SK-N-MC (cell line): ENCODE measurements around the gene PREP.

Experiments
- DNase-seq: peaks from one replicate; pipeline ENCODE4 v3.0.0-alpha.2; 2011; ENCODE audit warnings: low read depth, low spot score
- H3K27ac ChIP-seq: fragments of 200-600 bp; sonication (generic); 2 replicates; pipeline ENCODE4 v1.5.1; 2016; ENCODE audit warnings: mixed run types
- H3K36me3 ChIP-seq: fragments of 200-600 bp; sonication (generic); 2 replicates; pipeline ENCODE4 v1.6.1; 2017; ENCODE audit warnings: antibody characterized with exemption, low read length, mixed read lengths; ENCODE audit not compliant: insufficient read depth
- H3K4me3 ChIP-seq: fragments of 200-600 bp; sonication (generic); 2 replicates; pipeline ENCODE4 v1.5.1; 2016
- H3K9ac ChIP-seq: fragments of 200-600 bp; sonication (generic); 2 replicates; pipeline ENCODE4 v1.8.0; 2017; ENCODE audit warnings: mixed run types, mixed read lengths; ENCODE audit not compliant: insufficient read length
- H3K9me3 ChIP-seq: fragments of 200-600 bp; sonication (generic); 2 replicates; pipeline ENCODE4 v1.6.1; 2017; ENCODE audit warnings: low read depth, mild to moderate bottlenecking, antibody characterized with exemption, low read length, moderate library complexity, mixed read lengths
- EZH2 ChIP-seq: fragments of 200-600 bp; sonication (generic); IDR thresholded peaks from one replicate; pipeline ENCODE4 v1.6.1; 2017; ENCODE audit warnings: antibody characterized with exemption
- FOXP2 ChIP-seq: optimal IDR thresholded peaks from 2 replicates; pipeline ENCODE3; 2011; ENCODE audit warnings: mild to moderate bottlenecking, moderate library complexity; ENCODE audit not compliant: insufficient read depth; ENCODE audit errors: extremely low read length, control extremely low read depth
- POLR2AphosphoS5 ChIP-seq: IDR thresholded peaks from 2 replicates; pipeline ENCODE4 v1.6.1; 2012; ENCODE audit warnings: mild to moderate bottlenecking, low read depth, low read length, borderline replicate concordance

Gene PREP

DNA sequence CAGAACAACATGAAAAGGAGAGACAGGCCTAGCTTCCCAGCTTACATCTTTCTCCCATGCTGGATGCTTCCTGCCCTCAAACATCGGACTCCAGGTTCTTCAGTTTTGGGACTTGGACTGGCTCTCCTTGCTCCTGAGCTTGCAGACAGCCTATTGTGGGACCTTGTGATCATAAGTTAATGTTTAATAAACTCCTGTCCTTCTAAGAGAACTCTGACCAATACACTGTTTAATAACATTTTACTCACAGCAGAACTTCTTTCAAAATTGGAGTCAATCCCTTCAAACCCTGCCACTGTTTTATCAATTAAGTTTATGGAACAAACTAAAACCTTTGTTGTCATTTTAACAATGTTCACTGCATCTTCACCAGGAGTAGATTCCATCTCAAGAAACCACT lies 111.4 kb downstream of the PREP start:
- Histone ChIP-seq H3K4me3 (no peak overlapping the region), H3K36me3 (no peaks in the 10 kb centered on the region), H3K9me3 (no peaks in the 10 kb centered on the region), H3K9ac (no peak overlapping the region), H3K27ac (no peak overlapping the region)
- TF ChIP-seq POLR2AphosphoS5, result no peak
- no peak for TF ChIP-seq EZH2
- TF ChIP-seq FOXP2, result no peak
- no peak for DNase-seq

DNA sequence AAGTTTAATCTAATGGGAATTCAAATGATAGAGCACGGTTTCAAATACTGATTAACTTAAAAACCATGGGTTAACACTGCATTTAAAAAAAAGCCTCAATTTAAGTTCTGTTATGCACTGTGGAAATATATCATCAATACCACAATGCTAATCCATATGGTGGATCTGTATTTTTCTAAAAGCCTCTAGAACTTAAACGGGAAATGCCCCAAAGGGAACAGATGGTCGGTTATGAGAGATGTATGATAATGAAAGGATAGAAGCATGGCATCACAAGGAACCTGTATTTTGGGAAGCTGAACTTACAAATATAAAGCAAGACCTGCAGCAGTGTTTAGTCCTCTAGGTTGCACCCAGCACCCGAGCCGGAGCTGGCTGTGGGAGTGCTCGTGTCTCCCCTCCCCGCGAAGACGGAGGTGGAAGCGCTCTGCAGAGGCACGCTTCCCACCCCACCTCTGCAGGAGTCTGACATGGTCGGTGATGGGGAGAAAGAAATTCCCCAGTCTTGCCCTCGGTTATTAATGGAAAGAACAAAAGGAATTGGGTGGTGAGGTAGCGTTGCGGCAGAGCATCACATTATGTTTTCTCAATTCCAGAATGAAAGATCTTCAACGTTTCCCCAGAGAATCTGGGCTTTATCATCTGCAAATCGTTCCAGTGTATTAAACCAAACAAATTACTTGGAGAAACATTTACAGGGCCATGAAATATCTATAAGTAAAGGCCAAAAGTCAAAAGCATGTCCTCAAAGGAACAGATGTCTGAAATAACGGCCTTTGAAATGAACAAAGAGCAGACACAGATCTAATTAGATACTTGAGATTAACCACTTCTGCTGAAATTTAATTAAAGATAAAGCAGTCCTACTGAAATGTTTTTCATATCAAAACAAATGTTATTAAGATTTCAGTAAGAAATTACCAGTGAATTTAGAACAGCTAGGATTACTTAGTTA lies 120.0 kb downstream of the PREP start:
- Histone ChIP-seq H3K4me3 (no peak overlapping the region), H3K27ac (no peak overlapping the region), H3K9ac (no peak overlapping the region), H3K36me3 (peaks cover 5% of the 10 kb centered on the region; the same call in 1 of the 2 replicates), H3K9me3 (no peaks in the 10 kb centered on the region)
- TF ChIP-seq FOXP2 (no peak), POLR2AphosphoS5 (no peak), EZH2 (no peak)
- no peak for DNase-seq

- Histone ChIP-seq H3K9ac (no peak overlapping the region), H3K4me3 (no peak overlapping the region), H3K36me3 (peaks cover 16% of the 10 kb centered on the region), H3K9me3 (no peaks in the 10 kb centered on the region), H3K27ac (no peak overlapping the region)
- TF ChIP-seq POLR2AphosphoS5 (no peak), EZH2 (no peak), FOXP2 (no peak)
- no peak for DNase-seq
Measured at GRCh38 chr6:105280033-105280432, 122.8 kb downstream of the PREP start.

DNA sequence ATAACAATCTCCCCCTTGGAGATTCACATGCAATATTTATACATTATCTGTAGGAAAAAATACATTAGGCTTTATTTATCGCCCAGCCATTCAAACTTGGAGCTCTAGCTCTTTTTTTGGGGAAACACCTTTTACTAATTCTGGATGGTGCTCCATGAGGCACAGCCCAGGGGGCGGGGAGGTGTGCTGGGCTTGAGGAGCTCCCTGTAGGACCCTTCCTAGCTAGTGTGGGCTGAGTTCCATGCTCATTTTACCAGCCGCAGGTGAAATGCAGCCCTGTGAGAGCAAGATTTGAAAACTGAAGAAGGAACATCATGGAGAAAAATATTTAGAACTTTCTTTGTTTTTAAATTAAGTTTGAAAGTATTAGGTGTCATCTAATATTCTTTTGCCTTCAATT lies 123.4 kb downstream of the PREP start:
- H3K36me3 ChIP-seq, result peaks cover 16% of the 10 kb centered on the region
- no peak overlapping the region for H3K27ac ChIP-seq
- DNase-seq, result no peak
- no peak overlapping the region for H3K9ac ChIP-seq
- TF ChIP-seq EZH2 (no peak), POLR2AphosphoS5 (no peak), FOXP2 (no peak)
- no peaks in the 10 kb centered on the region for H3K9me3 ChIP-seq
- no peak overlapping the region for H3K4me3 ChIP-seq

- Histone ChIP-seq H3K27ac (no peak overlapping the region), H3K9ac (no peak overlapping the region), H3K9me3 (no peaks in the 10 kb centered on the region), H3K36me3 (peaks cover 16% of the 10 kb centered on the region), H3K4me3 (no peak overlapping the region)
- DNase-seq, result no peak
- TF ChIP-seq FOXP2, result no peak
- TF ChIP-seq POLR2AphosphoS5, result no peak
- TF ChIP-seq EZH2, result no peak
Measured at GRCh38 chr6:105278813-105279212, 124.1 kb downstream of the PREP start.

DNA sequence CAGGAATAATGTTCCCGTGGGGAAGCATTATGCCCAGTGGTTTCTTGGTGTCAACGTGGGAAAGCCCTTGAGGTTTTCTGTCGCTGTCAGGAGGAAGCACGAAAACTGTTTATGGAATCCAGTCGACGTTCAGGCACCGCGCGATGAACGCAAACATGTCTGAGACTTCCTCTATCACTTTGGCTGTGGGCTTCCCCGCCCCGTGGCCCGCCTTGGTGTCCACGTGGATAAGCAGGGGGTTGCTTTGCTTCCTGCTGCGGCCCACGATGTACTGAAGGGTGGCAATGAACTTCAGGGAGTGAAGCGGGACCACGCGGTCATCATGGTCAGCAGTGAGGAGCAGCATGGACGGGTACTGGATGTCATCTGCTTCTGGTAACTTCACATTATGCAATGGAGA lies 124.8 kb downstream of the PREP start:
- Histone ChIP-seq H3K27ac (no peak overlapping the region), H3K9ac (no peak overlapping the region), H3K36me3 (peaks cover 16% of the 10 kb centered on the region), H3K9me3 (no peaks in the 10 kb centered on the region), H3K4me3 (no peak overlapping the region)
- TF ChIP-seq POLR2AphosphoS5 (no peak), EZH2 (no peak), FOXP2 (no peak)
- no peak for DNase-seq

- H3K4me3 ChIP-seq, result no peak overlapping the region
- peaks cover 16% of the 10 kb centered on the region for H3K36me3 ChIP-seq
- no peak overlapping the region for H3K9ac ChIP-seq
- no peak for DNase-seq
- no peak overlapping the region for H3K27ac ChIP-seq
- no peaks in the 10 kb centered on the region for H3K9me3 ChIP-seq
- no peak for TF ChIP-seq POLR2AphosphoS5
- no peak for TF ChIP-seq EZH2
- TF ChIP-seq FOXP2, result no peak
Measured at GRCh38 chr6:105276374-105276773, 126.5 kb downstream of the PREP start.

- Histone ChIP-seq H3K27ac (no peak overlapping the region), H3K9me3 (no peaks in the 10 kb centered on the region), H3K36me3 (peaks cover 16% of the 10 kb centered on the region), H3K9ac (no peak overlapping the region), H3K4me3 (no peak overlapping the region)
- TF ChIP-seq FOXP2 (no peak), EZH2 (no peak), POLR2AphosphoS5 (no peak)
- DNase-seq, result no peak
Measured at GRCh38 chr6:105275542-105275941, 127.3 kb downstream of the PREP start.

DNA sequence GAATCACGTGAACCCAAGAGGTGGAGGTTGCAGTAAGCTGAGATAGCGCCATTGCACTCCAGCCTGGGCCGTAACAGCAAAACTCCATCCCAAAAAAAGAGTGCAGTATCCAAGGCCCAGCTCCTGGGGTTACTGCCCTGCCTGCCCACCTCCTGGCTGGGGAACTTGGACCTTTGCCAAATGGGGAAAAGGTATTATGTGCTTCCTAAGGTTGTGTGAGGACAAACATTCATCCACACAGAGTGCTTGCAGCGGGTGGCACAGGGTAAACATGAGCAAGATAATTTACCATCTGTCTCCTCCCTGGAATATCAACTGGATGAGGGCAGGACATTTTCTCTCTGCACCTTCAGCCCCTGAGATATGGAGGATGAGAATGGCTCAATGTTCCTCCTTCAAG lies 128.2 kb downstream of the PREP start:
- H3K36me3 ChIP-seq, result peaks cover 16% of the 10 kb centered on the region
- DNase-seq, result no peak
- no peak overlapping the region for H3K9ac ChIP-seq
- H3K4me3 ChIP-seq, result no peak overlapping the region
- TF ChIP-seq EZH2, result no peak
- no peak for TF ChIP-seq FOXP2
- TF ChIP-seq POLR2AphosphoS5, result no peak
- H3K27ac ChIP-seq, result no peak overlapping the region
- no peaks in the 10 kb centered on the region for H3K9me3 ChIP-seq
